Stomach smooth muscle (tissue), 2 donors: Measurements from ENCODE around the gene RNU1-4.
"Not testable (repeated sequence)": the region's sequence is repeated elsewhere in the genome, so short reads cannot be mapped to it uniquely, and the experiment has no call there.

Experiments used
- H3K27ac ChIP-seq: one replicate; pipeline ENCODE4 v1.7.0; 2013; ENCODE audit warnings: mild to moderate bottlenecking, low read length, inconsistent platforms
- H3K27me3 ChIP-seq, 2 donors: one replicate each; pipeline ENCODE4 v1.7.0; 2013; ENCODE audit warnings: low read length in 2 of 2; ENCODE audit not compliant: insufficient read depth in 2 of 2, control insufficient read depth in 1 of 2
- H3K36me3 ChIP-seq, 2 donors: one replicate each; pipeline ENCODE4 v1.7.0; 2013; ENCODE audit warnings: low read length in 2 of 2; ENCODE audit not compliant: control insufficient read depth in 2 of 2, insufficient read depth in 2 of 2
- H3K4me1 ChIP-seq: one replicate; pipeline ENCODE4 v1.7.0; 2013; ENCODE audit warnings: low read length; ENCODE audit not compliant: control insufficient read depth, insufficient read depth
- H3K4me3 ChIP-seq, 2 donors: one replicate each; pipeline ENCODE4 v1.7.0; 2013; ENCODE audit warnings: low read length in 2 of 2
- H3K9ac ChIP-seq, 2 donors: one replicate each; pipeline ENCODE4 v1.7.0; 2013; ENCODE audit warnings: low read length in 2 of 2, mild to moderate bottlenecking in 1 of 2
- H3K9me3 ChIP-seq, 2 donors: one replicate each; pipeline ENCODE4 v1.7.0; 2013; ENCODE audit warnings: low read length in 2 of 2; ENCODE audit not compliant: control insufficient read depth in 2 of 2
- donor health status: healthy.
- donor health status: Pancreatic carcinoma.

RNU1-4 gene

GRCh38 chr1:16700138-16700895, 40.0 kb upstream of the RNU1-4 start:
- H3K9me3 ChIP-seq, H3K9ac ChIP-seq, H3K27me3 ChIP-seq, H3K4me1 ChIP-seq, H3K4me3 ChIP-seq, H3K27ac ChIP-seq, H3K36me3 ChIP-seq: not testable (repeated sequence)

GRCh38 chr1:16701189-16701588, 39.1 kb upstream of the RNU1-4 start:
- H3K4me1 ChIP-seq, H3K27ac ChIP-seq, H3K27me3 ChIP-seq, H3K9me3 ChIP-seq, H3K4me3 ChIP-seq, H3K9ac ChIP-seq, H3K36me3 ChIP-seq: not testable (repeated sequence)

GRCh38 chr1:16702280-16702679, 38.0 kb upstream of the RNU1-4 start:
- not testable (repeated sequence) for H3K36me3 ChIP-seq, H3K27me3 ChIP-seq, H3K9me3 ChIP-seq, H3K9ac ChIP-seq, H3K27ac ChIP-seq, H3K4me3 ChIP-seq, H3K4me1 ChIP-seq

- not testable (repeated sequence) for H3K27me3 ChIP-seq, H3K27ac ChIP-seq, H3K9ac ChIP-seq, H3K9me3 ChIP-seq, H3K36me3 ChIP-seq, H3K4me3 ChIP-seq, H3K4me1 ChIP-seq
Measured at GRCh38 chr1:16703141-16703540, 37.2 kb upstream of the RNU1-4 start.

DNA sequence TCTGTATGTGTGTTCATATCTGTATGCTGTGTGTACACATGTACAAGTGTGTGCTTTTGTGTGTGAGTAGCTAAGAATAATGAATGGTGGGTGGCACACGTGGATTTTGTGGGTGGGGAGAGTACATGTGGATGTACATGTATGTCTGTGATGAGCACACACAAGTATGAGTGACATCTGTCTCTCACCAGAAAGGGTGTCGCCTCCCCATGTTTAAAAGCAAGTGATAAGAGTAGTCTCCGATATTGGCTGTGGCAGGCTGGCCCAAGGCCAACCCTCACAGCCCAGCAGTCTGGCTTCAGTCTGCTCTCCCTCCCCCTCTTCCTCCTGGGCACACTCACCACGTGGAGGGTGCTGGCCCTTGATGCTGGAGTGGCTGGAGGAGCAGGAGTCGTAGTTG, 36.7 kb upstream of the RNU1-4 start:
- not testable (repeated sequence) for H3K4me1 ChIP-seq, H3K27me3 ChIP-seq, H3K27ac ChIP-seq, H3K36me3 ChIP-seq, H3K9me3 ChIP-seq, H3K4me3 ChIP-seq, H3K9ac ChIP-seq

DNA sequence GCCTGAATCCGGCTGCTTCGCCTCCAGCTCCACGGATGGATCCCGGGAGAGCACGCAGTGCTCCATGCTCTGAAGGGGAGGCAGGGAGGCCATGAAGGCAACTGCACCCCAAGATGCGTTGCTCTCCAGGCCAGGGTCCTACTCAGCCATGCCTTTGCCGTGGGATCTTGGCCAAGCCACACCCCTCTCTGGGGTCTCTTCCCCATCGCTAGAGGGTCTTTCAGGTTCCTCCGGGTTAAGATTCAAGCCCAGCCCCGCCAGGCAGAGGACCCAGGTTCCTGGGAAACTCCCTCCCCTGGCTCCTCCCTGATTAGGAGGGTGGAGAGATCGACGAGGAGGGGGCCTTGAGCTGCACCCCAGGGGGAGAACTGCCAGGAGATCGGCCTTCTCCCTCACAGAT, 36.2 kb upstream of the RNU1-4 start:
- H3K27ac ChIP-seq, H3K9ac ChIP-seq, H3K4me3 ChIP-seq, H3K36me3 ChIP-seq, H3K4me1 ChIP-seq, H3K9me3 ChIP-seq, H3K27me3 ChIP-seq: not testable (repeated sequence)

- not testable (repeated sequence) for H3K9me3 ChIP-seq, H3K4me1 ChIP-seq, H3K27me3 ChIP-seq, H3K9ac ChIP-seq, H3K4me3 ChIP-seq, H3K27ac ChIP-seq, H3K36me3 ChIP-seq
Measured at GRCh38 chr1:16704502-16705100, 35.7 kb upstream of the RNU1-4 start.

- H3K27me3 ChIP-seq, H3K9ac ChIP-seq, H3K4me3 ChIP-seq, H3K4me1 ChIP-seq, H3K27ac ChIP-seq, H3K9me3 ChIP-seq, H3K36me3 ChIP-seq: not testable (repeated sequence)
Measured at GRCh38 chr1:16706302-16706701, 34.0 kb upstream of the RNU1-4 start.

DNA sequence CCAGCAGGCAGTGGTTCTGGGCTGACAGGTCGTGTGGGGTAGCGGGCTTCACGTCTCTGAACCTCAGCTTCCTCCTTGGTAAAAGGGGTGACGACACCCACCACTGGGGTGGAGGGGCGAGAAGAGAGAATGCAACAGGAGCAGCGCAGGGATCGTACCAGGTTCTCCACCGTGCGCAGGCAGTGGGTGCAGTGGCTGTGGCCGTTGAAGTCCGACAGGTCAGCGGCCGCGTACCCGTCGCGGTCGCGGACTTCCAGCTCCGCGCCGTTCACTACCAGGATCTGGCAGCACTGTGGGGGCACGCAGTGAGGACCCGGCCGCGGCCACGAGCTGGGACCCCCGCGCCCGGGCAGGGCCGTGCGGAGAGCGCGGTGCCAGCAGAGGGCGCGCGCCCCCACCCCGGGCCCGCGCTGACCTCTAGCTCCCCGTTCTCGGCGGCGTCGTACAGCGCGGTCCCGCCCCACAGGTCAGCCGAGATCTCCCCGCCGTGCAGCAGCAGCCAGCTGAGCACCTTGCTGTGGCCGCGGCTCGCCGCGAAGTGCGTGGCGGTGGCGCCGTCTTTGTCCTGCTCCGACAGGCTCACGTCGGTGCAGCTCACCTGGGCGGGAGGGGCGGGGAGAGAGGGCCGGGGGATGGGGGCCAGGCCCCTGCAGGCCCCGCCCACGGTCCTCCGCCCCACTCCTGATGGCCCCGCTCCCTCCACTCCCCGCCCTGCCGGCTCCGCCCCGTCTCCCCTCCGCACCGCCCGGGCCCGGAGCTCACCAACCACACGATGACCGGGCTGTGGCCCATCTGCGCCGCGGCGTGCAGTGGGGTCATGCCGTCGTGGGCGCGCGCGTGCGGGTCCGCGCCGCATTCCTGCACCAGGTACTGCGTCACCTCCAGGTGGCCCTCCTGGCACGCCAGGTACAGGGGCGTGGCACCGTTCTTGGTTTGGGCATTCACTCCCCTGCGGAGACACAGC, 32.9 kb upstream of the RNU1-4 start:
- H3K27me3 ChIP-seq, H3K9ac ChIP-seq, H3K4me1 ChIP-seq, H3K27ac ChIP-seq, H3K9me3 ChIP-seq, H3K4me3 ChIP-seq, H3K36me3 ChIP-seq: not testable (repeated sequence)

- not testable (repeated sequence) for H3K9ac ChIP-seq, H3K27ac ChIP-seq, H3K4me3 ChIP-seq, H3K9me3 ChIP-seq, H3K36me3 ChIP-seq, H3K4me1 ChIP-seq, H3K27me3 ChIP-seq
Measured at GRCh38 chr1:16708704-16709103, 31.6 kb upstream of the RNU1-4 start.

DNA sequence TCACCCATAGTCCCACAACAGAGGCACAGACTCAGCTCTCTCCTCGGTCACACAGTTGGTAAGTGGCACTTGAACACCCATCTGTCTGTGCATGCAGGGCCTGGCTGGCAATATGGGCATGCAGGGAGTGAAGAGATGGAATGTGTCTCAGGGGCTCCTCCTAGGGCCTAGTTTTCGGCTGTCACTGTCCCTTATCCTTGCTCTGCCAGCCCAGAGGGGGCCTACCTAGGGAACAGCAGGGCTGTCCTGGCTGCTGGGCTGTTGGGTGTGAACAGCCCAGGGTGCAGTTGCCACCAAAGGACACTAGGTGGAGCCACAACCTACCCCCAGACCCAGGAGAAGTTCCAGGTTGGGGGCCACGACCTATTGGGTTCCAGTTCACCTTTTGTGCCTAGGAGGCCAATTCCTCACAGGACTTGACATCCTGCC, 30.6 kb upstream of the RNU1-4 start:
- not testable (repeated sequence) for H3K9me3 ChIP-seq, H3K27me3 ChIP-seq, H3K4me1 ChIP-seq, H3K9ac ChIP-seq, H3K27ac ChIP-seq, H3K4me3 ChIP-seq, H3K36me3 ChIP-seq
